Neural cell (in vitro differentiated cells): ENCODE data around the gene MLC1. TPM values are rescaled to one million over a fixed set of nuclear protein-coding genes. Genes with fewer than 3 reads are reported as not detected.

Source experiments
- H2AFZ ChIP-seq: fragments of 200-600, 300-800 bp; sonication (generic), shearing (Covaris generic); 2 replicates; pipeline ENCODE4 v1.6.0; 2014; ENCODE audit warnings: low read depth, mild to moderate bottlenecking, antibody characterized with exemption, low read length, moderate library complexity
- H3F3A ChIP-seq: fragments of 200-600 bp; shearing (Covaris generic); 2 replicates; pipeline ENCODE4 v1.6.1; 2016; ENCODE audit warnings: mild to moderate bottlenecking, moderate library complexity, mixed read lengths, antibody characterized with exemption, low read length; ENCODE audit not compliant: insufficient read depth, poor library complexity, severe bottlenecking
- H3K27ac ChIP-seq: fragments of 200-600, 300-800 bp; sonication (generic), shearing (Covaris generic); 2 replicates; pipeline ENCODE4 v1.5.1; 2014; ENCODE audit warnings: mild to moderate bottlenecking, low read length, moderate library complexity
- H3K27me3 ChIP-seq: fragments of 300-800, 200-600 bp; sonication (generic), shearing (Covaris generic); 2 replicates; pipeline ENCODE4 v1.6.0; 2014; ENCODE audit warnings: mild to moderate bottlenecking, low read depth, low read length, moderate library complexity; ENCODE audit not compliant: insufficient read depth
- H3K36me3 ChIP-seq: fragments of 300-800, 200-600 bp; sonication (generic), shearing (Covaris generic); 2 replicates; pipeline ENCODE4 v1.5.1; 2014; ENCODE audit warnings: mild to moderate bottlenecking, antibody characterized with exemption, low read length, moderate library complexity; ENCODE audit not compliant: insufficient read depth
- H3K4me2 ChIP-seq: fragments of 300-800, 200-600 bp; sonication (generic), shearing (Covaris generic); 2 replicates; pipeline ENCODE4 v1.6.0; 2014; ENCODE audit warnings: mild to moderate bottlenecking, low read length
- H3K4me3 ChIP-seq: fragments of 300-800, 200-600 bp; sonication (generic), shearing (Covaris generic); 2 replicates; pipeline ENCODE4 v1.5.1; 2014; ENCODE audit warnings: mild to moderate bottlenecking, low read length, moderate library complexity
- H3K79me2 ChIP-seq: fragments of 200-600 bp; shearing (Covaris generic); replicated peaks from 2 replicates; pipeline ENCODE4 v1.6.0; 2014; ENCODE audit warnings: mild to moderate bottlenecking, low read length, moderate library complexity; ENCODE audit not compliant: insufficient read depth
- H3K9ac ChIP-seq: fragments of 300-800, 200-600 bp; sonication (generic), shearing (Covaris generic); 2 replicates; pipeline ENCODE4 v1.6.1; 2016; ENCODE audit warnings: mild to moderate bottlenecking, low read length, mixed read lengths
- H3K9me2 ChIP-seq: fragments of 200-600 bp; shearing (Covaris generic); 2 replicates; pipeline ENCODE4 v1.6.1; 2016; ENCODE audit warnings: mild to moderate bottlenecking, low read length, mixed read lengths; ENCODE audit not compliant: insufficient read depth
- H3K9me3 ChIP-seq: fragments of 200-600, 300-800 bp; sonication (generic), shearing (Covaris generic); 2 replicates; pipeline ENCODE4 v1.6.1; 2016; ENCODE audit warnings: mild to moderate bottlenecking, mixed run types, low read length, moderate library complexity, mixed read lengths
- H4K20me1 ChIP-seq: fragments of 200-600 bp; shearing (Covaris generic); 2 replicates; pipeline ENCODE4 v1.6.1; 2016; ENCODE audit warnings: mild to moderate bottlenecking, mixed run types; ENCODE audit not compliant: insufficient read depth
- CTCF ChIP-seq: fragments of 450-650 bp; IDR thresholded peaks from 2 replicates; pipeline ENCODE4 v1.5.1; 2014; ENCODE audit warnings: antibody characterized with exemption, mild to moderate bottlenecking, moderate library complexity; ENCODE audit not compliant: poor library complexity, severe bottlenecking
- EP300 ChIP-seq: fragments of 450-650 bp; conservative IDR thresholded peaks from 2 replicates; pipeline ENCODE4 v1.6.1; 2014; ENCODE audit warnings: antibody characterized with exemption, mild to moderate bottlenecking, moderate library complexity; ENCODE audit not compliant: poor library complexity, severe bottlenecking
- EZH2 ChIP-seq: fragments of 200-600, 300-800 bp; shearing (Covaris generic), sonication (generic); IDR thresholded peaks from 2 replicates; pipeline ENCODE4 v1.6.1; 2014; ENCODE audit warnings: antibody characterized with exemption, low read length, borderline replicate concordance, mild to moderate bottlenecking; ENCODE audit not compliant: insufficient read depth, poor library complexity, severe bottlenecking
- MXI1 ChIP-seq: fragments of 450-650 bp; conservative IDR thresholded peaks from 2 replicates; pipeline ENCODE4 v1.6.1; 2014; ENCODE audit warnings: antibody characterized with exemption, mild to moderate bottlenecking; ENCODE audit not compliant: poor library complexity, severe bottlenecking
- POLR2AphosphoS5 ChIP-seq: IDR thresholded peaks from 2 replicates; pipeline ENCODE4 v1.6.1; 2012
- RAD21 ChIP-seq: fragments of 450-650 bp; conservative IDR thresholded peaks from 2 replicates; pipeline ENCODE4 v1.6.1; 2014; ENCODE audit warnings: antibody characterized with exemption, mild to moderate bottlenecking, moderate library complexity
- REST ChIP-seq: IDR thresholded peaks from 2 replicates; pipeline ENCODE4 v1.6.1; 2012; ENCODE audit warnings: borderline replicate concordance
- SMC3 ChIP-seq: fragments of 450-650 bp; conservative IDR thresholded peaks from 2 replicates; pipeline ENCODE4 v1.6.1; 2014; ENCODE audit warnings: antibody characterized with exemption, mild to moderate bottlenecking, moderate library complexity; ENCODE audit not compliant: poor library complexity
- TAF1 ChIP-seq: IDR thresholded peaks from 2 replicates; pipeline ENCODE4 v1.6.1; 2012; ENCODE audit warnings: low read depth
- polyA plus RNA-seq: library from polyadenylated mRNA; depleted of rRNA; stranded (reverse); fragments of >200 nt; gene quantifications from 2 replicates; pipeline ENCODE4 v1.2.3, GENCODE V29; 2014

MLC1 gene
- polyA plus RNA-seq, 1 donor from 2014 or later = not detected

GRCh38 chr22:50063589-50064393, 21.4 kb downstream of the MLC1 start:
- Histone ChIP-seq H2AFZ (no peak overlapping the region), H4K20me1 (no peaks in the 10 kb centered on the region), H3K9me2 (no peaks in the 10 kb centered on the region), H3K9me3 (no peaks in the 10 kb centered on the region), H3K4me3 (no peak overlapping the region), H3K36me3 (no peaks in the 10 kb centered on the region), H3K79me2 (no peaks in the 10 kb centered on the region), H3K9ac (no peak overlapping the region), H3K27ac (no peak overlapping the region), H3F3A (no peaks in the 10 kb centered on the region), H3K4me2 (no peak overlapping the region), H3K27me3 (peaks cover 8% of the 10 kb centered on the region)
- TF ChIP-seq EP300 (no peak), SMC3 (no peak), EZH2 (no peak), REST (no peak), RAD21 (no peak), MXI1 (no peak), POLR2AphosphoS5 (no peak), TAF1 (no peak), CTCF (no peak)

- no peaks in the 10 kb centered on the region for H3K9me3 ChIP-seq
- H3K9ac ChIP-seq = no peak overlapping the region
- no peaks in the 10 kb centered on the region for H3K36me3 ChIP-seq
- H3K4me2 ChIP-seq = no peak overlapping the region
- no peaks in the 10 kb centered on the region for H3K79me2 ChIP-seq
- TF ChIP-seq RAD21 (no peak), EP300 (no peak), REST (no peak), TAF1 (no peak), SMC3 (no peak), POLR2AphosphoS5 (no peak), EZH2 (no peak)
- no peak overlapping the region for H3K27ac ChIP-seq
- H4K20me1 ChIP-seq = no peaks in the 10 kb centered on the region
- H3K9me2 ChIP-seq = no peaks in the 10 kb centered on the region
- H3K4me3 ChIP-seq = no peak overlapping the region
- H3F3A ChIP-seq = no peaks in the 10 kb centered on the region
- peaks cover 16% of the 10 kb centered on the region for H3K27me3 ChIP-seq
- H2AFZ ChIP-seq = no peak overlapping the region
Measured at GRCh38 chr22:50062509-50063135, 22.6 kb downstream of the MLC1 start.
